HCT116 (cell line): ENCODE data around the gene DDX1. TPM values are rescaled to one million over a fixed set of nuclear protein-coding genes. Genes with fewer than 3 reads are reported as not detected.

Experiments
- ATAC-seq: fragments of 200-7000 bp; cut with Tn5 transposase; 2 replicates; pipeline ENCODE4 v1.9.1; 2020; ENCODE audit warnings: mild to moderate bottlenecking, moderate library complexity
- BruUV-seq: library from RNA; stranded (reverse); fragments of 400-500 nt; replicated peaks from 2 replicates; lab custom pipeline; 2021; lab: Mats Ljungman, UMichigan
- CTCF ChIA-PET: fragments of 300-600 bp; sonication (Branson Sonifier 250); formaldehyde crosslinking; loops from one replicate; lab custom pipeline; 2021; ENCODE audit warnings: antibody characterized with exemption; lab: Charles Lee
- POLR2A ChIA-PET: fragments of 300-600, 350-600 bp; sonication (Branson Sonifier 250); formaldehyde crosslinking; loops from one replicate; lab custom pipeline; 2021; ENCODE audit warnings: antibody characterized with exemption; lab: Charles Lee
- RAD21 ChIA-PET, 2 experiments: fragments of 300-600 bp; sonication (Branson Sonifier 250); formaldehyde crosslinking; loops; one replicate each; lab custom pipeline; 2023; ENCODE audit warnings: low total read pairs in 2 of 2; ENCODE audit not compliant: uncharacterized antibody in 2 of 2, unreplicated experiment in 2 of 2, low non-redundant PET in 1 of 2; lab: Charles Lee
- DNase-seq: peaks from one replicate; pipeline ENCODE4 v3.0.0-alpha.2; 2010; ENCODE audit warnings: low read depth, low spot score
- H2AFZ ChIP-seq: fragments of 200-600 bp; shearing (Covaris generic), sonication (generic); 2 replicates; pipeline ENCODE4 v1.6.1; 2017; ENCODE audit warnings: low read depth, mixed run types, mixed read lengths, antibody characterized with exemption, low read length; ENCODE audit not compliant: poor library complexity, severe bottlenecking
- H3K27ac ChIP-seq: 2 replicates; pipeline ENCODE4 v1.5.1; 2012; ENCODE audit warnings: low read depth, low read length
- H3K27me3 ChIP-seq: fragments of 200-600 bp; sonication (generic); 2 replicates; pipeline ENCODE4 v1.6.1; 2016; ENCODE audit warnings: mixed run types, low read length, mixed read lengths; ENCODE audit not compliant: insufficient read depth
- H3K36me3 ChIP-seq, 2 experiments: fragments of 200-500 bp in 1 of 2; fragments of 200-600 bp in 1 of 2; sonication (Bioruptor generic) in 1 of 2; sonication (generic) in 1 of 2; 2 replicates each; pipeline versions ENCODE4 v1.5.1 to v1.6.1; 2014 to 2016; ENCODE audit warnings: low read length in 2 of 2, inconsistent platforms in 1 of 2, mixed read lengths in 1 of 2, mixed run types in 1 of 2; ENCODE audit not compliant: insufficient read depth in 2 of 2, control insufficient read depth in 1 of 2
- H3K4me1 ChIP-seq, 2 experiments: fragments of 200-600 bp in 1 of 2; sonication (generic) in 1 of 2; 2 replicates each; pipeline versions ENCODE4 v1.5.1 to v1.6.1; 2012 to 2017; ENCODE audit warnings: low read length in 2 of 2, inconsistent platforms in 1 of 2, mild to moderate bottlenecking in 1 of 2, mixed read lengths in 1 of 2, mixed run types in 1 of 2, moderate library complexity in 1 of 2; ENCODE audit not compliant: insufficient read depth in 2 of 2, control insufficient read depth in 1 of 2
- H3K4me2 ChIP-seq: fragments of 200-600 bp; sonication (generic); 2 replicates; pipeline ENCODE4 v1.6.1; 2017; ENCODE audit warnings: mixed run types, low read length, mixed read lengths
- H3K4me3 ChIP-seq, 2 experiments: fragments of 200-600 bp in 1 of 2; sonication (generic) in 1 of 2; replicated peaks in 1 of 2; 2 replicates each; pipeline ENCODE4 v1.5.1; 2011 to 2016; ENCODE audit warnings: low read length in 2 of 2, control low read depth in 1 of 2, low read depth in 1 of 2, mild to moderate bottlenecking in 1 of 2, mixed read lengths in 1 of 2, mixed run types in 1 of 2
- H3K79me2 ChIP-seq: fragments of 200-600 bp; sonication (generic); 2 replicates; pipeline ENCODE4 v1.6.1; 2017; ENCODE audit warnings: mild to moderate bottlenecking, mixed run types, low read length, moderate library complexity, mixed read lengths; ENCODE audit not compliant: insufficient read depth
- H3K9ac ChIP-seq: fragments of 200-600 bp; sonication (generic); 2 replicates; pipeline ENCODE4 v1.6.1; 2016; ENCODE audit warnings: low read length, mixed read lengths
- H3K9me2 ChIP-seq: fragments of 200-600 bp; sonication (generic), shearing (Covaris generic); 2 replicates; pipeline ENCODE4 v1.6.1; 2017; ENCODE audit warnings: mixed run types, mild to moderate bottlenecking, moderate library complexity; ENCODE audit not compliant: insufficient read depth
- H3K9me3 ChIP-seq, 2 experiments: fragments of 200-500 bp in 1 of 2; fragments of 200-600 bp in 1 of 2; sonication (Bioruptor generic) in 1 of 2; sonication (generic) in 1 of 2; 2 replicates each; pipeline ENCODE4 v1.6.1; 2014 to 2017; ENCODE audit warnings: low read length in 2 of 2, mixed read lengths in 2 of 2, inconsistent platforms in 1 of 2, low read depth in 1 of 2, mild to moderate bottlenecking in 1 of 2, mixed run types in 1 of 2, moderate library complexity in 1 of 2; ENCODE audit not compliant: control insufficient read depth in 1 of 2, insufficient read depth in 1 of 2
- H4K20me1 ChIP-seq: fragments of 200-600 bp; sonication (generic), shearing (Covaris generic); 2 replicates; pipeline ENCODE4 v1.6.1; 2017; ENCODE audit warnings: mixed run types, mild to moderate bottlenecking, moderate library complexity; ENCODE audit not compliant: insufficient read depth
- ATF3 ChIP-seq: IDR thresholded peaks from 2 replicates; pipeline ENCODE4 v1.6.1; 2012
- CBX3 ChIP-seq: IDR thresholded peaks from 2 replicates; pipeline ENCODE4 v1.6.1; 2012; ENCODE audit warnings: low read depth
- ELF1 ChIP-seq: IDR thresholded peaks from 2 replicates; pipeline ENCODE4 v1.6.1; 2012; ENCODE audit warnings: low read depth, borderline replicate concordance
- EZH2 ChIP-seq: fragments of 200-600 bp; sonication (generic); IDR thresholded peaks from 2 replicates; pipeline ENCODE4 v1.6.1; 2017; ENCODE audit warnings: antibody characterized with exemption, mixed run types
- FOSL1 ChIP-seq: IDR thresholded peaks from 2 replicates; pipeline ENCODE4 v1.6.1; 2012; ENCODE audit warnings: low read depth
- POLR2A ChIP-seq: IDR thresholded peaks from 2 replicates; pipeline ENCODE4 v1.7.0; 2011; ENCODE audit warnings: borderline replicate concordance; ENCODE audit not compliant: insufficient read depth, insufficient read length; ENCODE audit errors: extremely low read depth
- POLR2AphosphoS5 ChIP-seq: IDR thresholded peaks from 2 replicates; pipeline ENCODE4 v1.6.1; 2011; ENCODE audit warnings: mild to moderate bottlenecking, low read depth, low read length, moderate library complexity
- RAD21 ChIP-seq: IDR thresholded peaks from 2 replicates; pipeline ENCODE4 v1.6.1; 2012; ENCODE audit warnings: low read depth, mild to moderate bottlenecking
- SRF ChIP-seq: IDR thresholded peaks from 2 replicates; pipeline ENCODE4 v1.6.1; 2012; ENCODE audit warnings: low read depth
- TCF7L2 ChIP-seq: IDR thresholded peaks from 2 replicates; pipeline ENCODE4 v1.7.0; 2011; ENCODE audit warnings: borderline replicate concordance, inconsistent platforms; ENCODE audit not compliant: insufficient read depth, insufficient read length; ENCODE audit errors: extremely low read depth
- YY1 ChIP-seq: IDR thresholded peaks from 2 replicates; pipeline ENCODE4 v1.6.1; 2011; ENCODE audit warnings: low read length, low read depth, moderate library complexity, mild to moderate bottlenecking; ENCODE audit not compliant: insufficient replicate concordance; ENCODE audit errors: extremely low read depth
- ZBTB33 ChIP-seq: IDR thresholded peaks from 2 replicates; pipeline ENCODE4 v1.6.1; 2011; ENCODE audit warnings: mild to moderate bottlenecking, low read length, moderate library complexity; ENCODE audit not compliant: insufficient replicate concordance; ENCODE audit errors: extremely low read depth
- ZFX ChIP-seq: fragments of 450-650 bp; IDR thresholded peaks from 2 replicates; pipeline ENCODE4 v1.6.1; 2017
- intact Hi-C: fragments of 100-400 bp; cut with micrococcal nuclease; formaldehyde crosslinking; loops from 2 replicates; pipeline ENCODE4 v1.10.0; 2022
- total RNA-seq: library from RNA; stranded (reverse); gene quantifications from one replicate; pipeline ENCODE4 v1.2.1, GENCODE V29; 2021; ENCODE audit not compliant: unreplicated experiment
- TF ChIP-seq, protein P1 (sequence below): IDR thresholded peaks from 2 replicates; pipeline ENCODE4 v1.6.1; 2012
- TF ChIP-seq, protein P2 (sequence below), 3 experiments: fragments of 200-600 bp in 1 of 3; sonication (generic) in 1 of 3; IDR thresholded peaks in 2 of 3; conservative IDR thresholded peaks in 1 of 3; 2 replicates each; pipeline ENCODE4 v1.5.1; 2012 to 2017; ENCODE audit warnings: low read depth in 2 of 3, low read length in 2 of 3, antibody characterized with exemption in 1 of 3, borderline replicate concordance in 1 of 3, control low read depth in 1 of 3, mild to moderate bottlenecking in 1 of 3, mixed read lengths in 1 of 3, mixed run types in 1 of 3, moderate library complexity in 1 of 3; ENCODE audit not compliant: insufficient read depth in 1 of 3

DDX1 gene
- total RNA-seq, 1 experiment from 2014 or later = 117 TPM

DNA sequence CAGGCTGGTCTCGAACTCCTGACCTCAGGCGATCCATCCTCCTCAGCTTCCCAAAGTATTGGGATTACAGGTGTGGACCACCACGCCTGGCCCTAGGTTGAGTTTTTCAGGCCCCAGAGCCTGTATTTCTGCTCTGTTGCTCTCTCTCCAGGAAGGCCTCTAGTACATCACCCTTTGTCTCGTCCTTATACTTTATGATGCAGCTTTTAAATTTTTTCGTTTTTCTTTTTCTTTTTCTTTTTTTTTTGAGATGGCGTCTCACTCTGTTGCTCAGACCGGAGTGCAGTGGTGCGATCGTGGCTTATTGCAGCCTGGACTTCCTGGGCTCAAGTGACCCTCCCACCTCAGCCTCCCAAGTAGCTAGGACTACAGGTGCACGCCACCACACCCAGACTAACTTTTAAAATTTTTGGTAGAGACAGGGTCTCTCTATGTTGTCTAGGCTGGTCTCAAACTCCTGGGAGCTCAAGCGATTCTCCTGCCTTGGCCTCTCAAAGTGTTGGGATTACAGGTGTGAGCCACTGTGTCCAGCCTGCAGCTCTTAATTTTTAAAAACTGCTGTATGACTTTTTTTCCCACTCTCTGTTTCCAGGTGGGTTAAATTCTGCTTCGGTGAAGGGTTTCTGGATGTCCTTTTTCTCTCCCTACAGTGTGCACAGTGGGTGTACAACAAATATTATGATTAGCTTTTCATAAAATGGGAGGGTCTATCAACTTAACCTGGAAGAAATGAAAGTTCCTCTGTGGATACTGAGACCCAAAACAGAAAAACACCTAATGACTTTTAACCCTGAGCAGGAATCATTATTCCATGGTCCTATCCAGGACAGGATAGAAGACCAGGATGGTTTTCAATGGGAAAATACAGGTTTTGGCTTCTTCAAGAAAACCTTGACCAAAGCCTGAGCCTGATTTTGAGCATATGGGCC lies 47.9 kb downstream of the DDX1 start:
- TF ChIP-seq ATF3 = no peak
- no peak for TF ChIP-seq ZFX
- TF ChIP-seq SRF = no peak
- TF ChIP-seq RAD21 = no peak
- no peak for TF ChIP-seq POLR2AphosphoS5
- TF ChIP-seq CBX3 = no peak
- no peak for TF ChIP-seq POLR2A
- TF ChIP-seq ZBTB33 = no peak
- no peak for TF ChIP-seq TCF7L2
- TF ChIP-seq FOSL1 = no peak
- TF ChIP-seq ELF1 = no peak
- TF ChIP-seq, protein P1, sequence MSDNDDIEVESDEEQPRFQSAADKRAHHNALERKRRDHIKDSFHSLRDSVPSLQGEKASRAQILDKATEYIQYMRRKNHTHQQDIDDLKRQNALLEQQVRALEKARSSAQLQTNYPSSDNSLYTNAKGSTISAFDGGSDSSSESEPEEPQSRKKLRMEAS = no peak
- TF ChIP-seq EZH2 = no peak
- TF ChIP-seq, protein P2, sequence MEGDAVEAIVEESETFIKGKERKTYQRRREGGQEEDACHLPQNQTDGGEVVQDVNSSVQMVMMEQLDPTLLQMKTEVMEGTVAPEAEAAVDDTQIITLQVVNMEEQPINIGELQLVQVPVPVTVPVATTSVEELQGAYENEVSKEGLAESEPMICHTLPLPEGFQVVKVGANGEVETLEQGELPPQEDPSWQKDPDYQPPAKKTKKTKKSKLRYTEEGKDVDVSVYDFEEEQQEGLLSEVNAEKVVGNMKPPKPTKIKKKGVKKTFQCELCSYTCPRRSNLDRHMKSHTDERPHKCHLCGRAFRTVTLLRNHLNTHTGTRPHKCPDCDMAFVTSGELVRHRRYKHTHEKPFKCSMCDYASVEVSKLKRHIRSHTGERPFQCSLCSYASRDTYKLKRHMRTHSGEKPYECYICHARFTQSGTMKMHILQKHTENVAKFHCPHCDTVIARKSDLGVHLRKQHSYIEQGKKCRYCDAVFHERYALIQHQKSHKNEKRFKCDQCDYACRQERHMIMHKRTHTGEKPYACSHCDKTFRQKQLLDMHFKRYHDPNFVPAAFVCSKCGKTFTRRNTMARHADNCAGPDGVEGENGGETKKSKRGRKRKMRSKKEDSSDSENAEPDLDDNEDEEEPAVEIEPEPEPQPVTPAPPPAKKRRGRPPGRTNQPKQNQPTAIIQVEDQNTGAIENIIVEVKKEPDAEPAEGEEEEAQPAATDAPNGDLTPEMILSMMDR (IDR thresholded peaks at IDR 0.05 in 2 of 3, conservative IDR thresholded peaks at IDR 0.05 in 1 of 3; ENCODE audit: borderline replicate concordance in 1 of 3, insufficient read depth in 1 of 3, low read depth in 2 of 3, low read length in 2 of 3) = no peak
- TF ChIP-seq YY1 = no peak
- ATAC-seq (no peak), DNase-seq (no peak)
- H3K27me3 ChIP-seq = no peaks in the 10 kb centered on the region
- no peaks in the 10 kb centered on the region for H4K20me1 ChIP-seq
- POLR2A ChIA-PET = no interaction called here
- H3K4me2 ChIP-seq = no peak overlapping the region
- H2AFZ ChIP-seq = no peak overlapping the region
- no peaks in the 10 kb centered on the region for H3K9me3 ChIP-seq
- no peaks in the 10 kb centered on the region for H3K9me2 ChIP-seq
- H3K79me2 ChIP-seq = no peaks in the 10 kb centered on the region
- no peak overlapping the region for H3K4me3 ChIP-seq
- intact Hi-C loops = loop anchor here (5.0 kb wide), 1 partner anchor 868 kb away; no protein-coding TSS in a partner anchor
- H3K27ac ChIP-seq = no peak overlapping the region
- no peak overlapping the region for H3K9ac ChIP-seq
- CTCF ChIA-PET = no interaction called here
- H3K36me3 ChIP-seq = peaks cover 0 to 19% of the 10 kb centered on the region in 2 experiments; a peak in 2 of 4 replicates
- no TSS peak for BruUV-seq
- RAD21 ChIA-PET = no interaction called here
- H3K4me1 ChIP-seq = peaks cover 0 to 4% of the 10 kb centered on the region in 2 experiments; a peak in 1 of 4 replicates
